Memory B cell (primary cell): ENCODE measurements around the gene FZR1.
"Not testable (repeated sequence)": the region's sequence is repeated elsewhere in the genome, so short reads cannot be mapped to it uniquely, and the experiment has no call there.

Source experiments
- ATAC-seq: fragments of 150-1000 bp; cut with Tn5 transposase; 2 replicates; pipeline ENCODE4 v1.10.0; 2021; ENCODE audit warnings: low read depth, mild to moderate bottlenecking, moderate library complexity
- DNase-seq, 2 donors: peaks; one replicate each; pipeline ENCODE4 v3.0.0; 2022; ENCODE audit warnings: low spot score in 2 of 2
- H3K27ac Mint-ChIP-seq: one replicate; pipeline ENCODE4 v1.8.0; 2022; ENCODE audit warnings: mild to moderate bottlenecking, moderate library complexity, mixed read lengths
- H3K27me3 Mint-ChIP-seq: one replicate; pipeline ENCODE4 v1.8.0; 2022; ENCODE audit warnings: mixed read lengths
- H3K36me3 Mint-ChIP-seq: one replicate; pipeline ENCODE4 v1.8.0; 2022; ENCODE audit warnings: mild to moderate bottlenecking, mixed read lengths
- H3K4me1 Mint-ChIP-seq: one replicate; pipeline ENCODE4 v1.8.0; 2022; ENCODE audit warnings: mixed read lengths
- H3K4me3 Mint-ChIP-seq: one replicate; pipeline ENCODE4 v1.8.0; 2022; ENCODE audit warnings: mild to moderate bottlenecking, moderate library complexity, mixed read lengths
- H3K9me3 Mint-ChIP-seq: one replicate; pipeline ENCODE4 v1.8.0; 2022; ENCODE audit warnings: mixed read lengths

Gene FZR1

GRCh38 chr19:3555653-3556422, 49.7 kb downstream of the FZR1 start:
- no peaks in the 10 kb centered on the region for H3K9me3 Mint-ChIP-seq
- peaks cover 37% of the 10 kb centered on the region for H3K4me1 Mint-ChIP-seq
- no peaks in the 10 kb centered on the region for H3K27me3 Mint-ChIP-seq
- H3K27ac Mint-ChIP-seq, result peak overlapping the region; percentile 80
- peaks cover 1% of the 10 kb centered on the region for H3K36me3 Mint-ChIP-seq
- peak overlapping the region; percentile 85 for H3K4me3 Mint-ChIP-seq
- DNase-seq (no peak), ATAC-seq (no peak)

GRCh38 chr19:3556423-3556977, 50.4 kb downstream of the FZR1 start:
- no peak for DNase-seq
- no peak for ATAC-seq
- H3K27me3 Mint-ChIP-seq, result no peaks in the 10 kb centered on the region
- H3K9me3 Mint-ChIP-seq, result no peaks in the 10 kb centered on the region
- H3K27ac Mint-ChIP-seq, result peak overlapping the region; percentile 80
- peak overlapping the region; percentile 85 for H3K4me3 Mint-ChIP-seq
- H3K36me3 Mint-ChIP-seq, result peaks cover 1% of the 10 kb centered on the region
- peaks cover 35% of the 10 kb centered on the region for H3K4me1 Mint-ChIP-seq

- Mint-ChIP-seq H3K9me3 (no peaks in the 10 kb centered on the region), H3K27ac (peak overlapping the region; percentile 80), H3K4me3 (peak overlapping the region; percentile 85), H3K4me1 (peaks cover 31% of the 10 kb centered on the region), H3K27me3 (no peaks in the 10 kb centered on the region), H3K36me3 (no peaks in the 10 kb centered on the region)
- ATAC-seq, result peak; percentile 39
- peak; percentile 41 to 58 for DNase-seq
Observed at GRCh38 chr19:3556978-3557460, 50.9 kb downstream of the FZR1 start.

- Mint-ChIP-seq H3K27me3 (no peaks in the 10 kb centered on the region), H3K4me3 (peak within 1 kb of the TSS; percentile 85), H3K4me1 (peaks cover 28% of the 10 kb centered on the region), H3K36me3 (no peaks in the 10 kb centered on the region), H3K27ac (peak within 1 kb of the TSS; percentile 80), H3K9me3 (no peaks in the 10 kb centered on the region)
- peak; percentile 92 to 94 for DNase-seq
- peak; percentile 87 for ATAC-seq
Observed at GRCh38 chr19:3557461-3558248, 51.5 kb downstream of the FZR1 start, which contains the start of gene MFSD12. Gene MFSD12, minus strand, starts transcription at chr19:3557586. Its CDS starts 183 bp downstream, at chr19:3557403.

- no peaks in the 10 kb centered on the region for H3K27me3 Mint-ChIP-seq
- H3K9me3 Mint-ChIP-seq, result no peaks in the 10 kb centered on the region
- peaks cover 3% of the 10 kb centered on the region for H3K4me1 Mint-ChIP-seq
- DNase-seq (no peak), ATAC-seq (no peak)
- H3K36me3 Mint-ChIP-seq, result no peaks in the 10 kb centered on the region
- no peak overlapping the region for H3K27ac Mint-ChIP-seq
- H3K4me3 Mint-ChIP-seq, result no peak overlapping the region
Observed at GRCh38 chr19:3563709-3564524, 57.8 kb downstream of the FZR1 start.

GRCh38 chr19:3565139-3565538, 59.0 kb downstream of the FZR1 start:
- DNase-seq (no peak), ATAC-seq (no peak)
- no peaks in the 10 kb centered on the region for H3K36me3 Mint-ChIP-seq
- H3K27ac Mint-ChIP-seq, result no peak overlapping the region
- H3K27me3 Mint-ChIP-seq, result no peaks in the 10 kb centered on the region
- no peak overlapping the region for H3K4me3 Mint-ChIP-seq
- no peaks in the 10 kb centered on the region for H3K9me3 Mint-ChIP-seq
- peaks cover 3% of the 10 kb centered on the region for H3K4me1 Mint-ChIP-seq

GRCh38 chr19:3570042-3570441, 63.9 kb downstream of the FZR1 start:
- DNase-seq, ATAC-seq, H3K27ac Mint-ChIP-seq, H3K4me3 Mint-ChIP-seq, H3K36me3 Mint-ChIP-seq, H3K9me3 Mint-ChIP-seq, H3K27me3 Mint-ChIP-seq, H3K4me1 Mint-ChIP-seq: not testable (repeated sequence)

- peaks cover 4% of the 10 kb centered on the region for H3K4me1 Mint-ChIP-seq
- no peaks in the 10 kb centered on the region for H3K9me3 Mint-ChIP-seq
- no peak overlapping the region for H3K4me3 Mint-ChIP-seq
- H3K27me3 Mint-ChIP-seq, result no peaks in the 10 kb centered on the region
- ATAC-seq (no peak), DNase-seq (no peak)
- no peak overlapping the region for H3K27ac Mint-ChIP-seq
- H3K36me3 Mint-ChIP-seq, result peaks cover 6% of the 10 kb centered on the region
Observed at GRCh38 chr19:3570606-3571011, 64.5 kb downstream of the FZR1 start.

- H3K9me3 Mint-ChIP-seq, result no peaks in the 10 kb centered on the region
- peaks cover 8% of the 10 kb centered on the region for H3K36me3 Mint-ChIP-seq
- peak; percentile 93 for ATAC-seq
- peak overlapping the region; percentile 51 for H3K4me3 Mint-ChIP-seq
- peaks cover 4% of the 10 kb centered on the region for H3K4me1 Mint-ChIP-seq
- H3K27me3 Mint-ChIP-seq, result no peaks in the 10 kb centered on the region
- H3K27ac Mint-ChIP-seq, result peak overlapping the region; percentile 15
- peak; percentile 95 to 96 for DNase-seq
Observed at GRCh38 chr19:3572132-3572854, 66.2 kb downstream of the FZR1 start.

GRCh38 chr19:3572855-3573161, 66.7 kb downstream of the FZR1 start, which contains the start of gene HMG20B:
Gene HMG20B, plus strand, starts transcription at chr19:3572944. Its CDS starts 366 bp downstream, at chr19:3573310.
- Mint-ChIP-seq H3K27me3 (no peaks in the 10 kb centered on the region), H3K4me3 (peak within 1 kb of the TSS; percentile 81), H3K4me1 (peaks cover 4% of the 10 kb centered on the region), H3K27ac (peak within 1 kb of the TSS; percentile 15), H3K36me3 (peaks cover 8% of the 10 kb centered on the region), H3K9me3 (no peaks in the 10 kb centered on the region)
- DNase-seq (no peak), ATAC-seq (no peak)

GRCh38 chr19:3573162-3573857, 67.2 kb downstream of the FZR1 start:
- DNase-seq, result peak in 1 of 2 donors; percentile 59
- Mint-ChIP-seq H3K27me3 (no peaks in the 10 kb centered on the region), H3K4me3 (peak overlapping the region; percentile 81), H3K4me1 (peaks cover 4% of the 10 kb centered on the region), H3K9me3 (no peaks in the 10 kb centered on the region), H3K36me3 (peaks cover 8% of the 10 kb centered on the region), H3K27ac (peak overlapping the region; percentile 8)
- no peak for ATAC-seq

GRCh38 chr19:3573858-3574637, 67.9 kb downstream of the FZR1 start:
- Mint-ChIP-seq H3K4me3 (peak overlapping the region; percentile 81), H3K9me3 (no peaks in the 10 kb centered on the region), H3K36me3 (peaks cover 8% of the 10 kb centered on the region), H3K4me1 (peaks cover 4% of the 10 kb centered on the region), H3K27me3 (no peaks in the 10 kb centered on the region), H3K27ac (peak overlapping the region; percentile 8)
- ATAC-seq, result peak; percentile 14
- DNase-seq, result peak; percentile 58 to 77
